GM12801 (cell line): ENCODE data around the gene NRXN3.

Experiments used
- CTCF ChIP-seq: IDR thresholded peaks from one replicate; pipeline ENCODE4 v1.5.1; 2011; ENCODE audit warnings: control low read depth; ENCODE audit not compliant: insufficient read length; ENCODE audit errors: extremely low read depth

The NRXN3 gene

DNA sequence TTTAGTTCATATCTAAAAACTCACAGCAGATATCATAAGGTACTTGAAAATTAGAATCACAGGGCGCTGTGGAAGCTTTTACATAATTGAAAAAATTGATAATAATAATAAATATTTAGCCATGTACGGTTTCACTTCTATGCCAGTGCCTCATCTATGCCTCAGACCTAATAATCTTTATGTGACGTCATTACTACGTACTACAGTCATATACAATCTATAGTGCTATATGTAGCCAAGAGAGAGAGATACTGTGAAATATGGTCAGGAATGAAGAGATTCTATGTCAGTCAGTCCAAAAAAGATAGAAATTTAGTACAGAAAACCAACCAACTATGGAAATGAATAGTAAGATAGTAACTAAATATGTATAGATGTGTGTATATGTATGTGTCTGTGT is 1010.5 kb downstream of the NRXN3 start:
- no peak for TF ChIP-seq CTCF

GRCh38 chr14:79186523-79186922 is 1016.4 kb downstream of the NRXN3 start:
- TF ChIP-seq CTCF = no peak

DNA sequence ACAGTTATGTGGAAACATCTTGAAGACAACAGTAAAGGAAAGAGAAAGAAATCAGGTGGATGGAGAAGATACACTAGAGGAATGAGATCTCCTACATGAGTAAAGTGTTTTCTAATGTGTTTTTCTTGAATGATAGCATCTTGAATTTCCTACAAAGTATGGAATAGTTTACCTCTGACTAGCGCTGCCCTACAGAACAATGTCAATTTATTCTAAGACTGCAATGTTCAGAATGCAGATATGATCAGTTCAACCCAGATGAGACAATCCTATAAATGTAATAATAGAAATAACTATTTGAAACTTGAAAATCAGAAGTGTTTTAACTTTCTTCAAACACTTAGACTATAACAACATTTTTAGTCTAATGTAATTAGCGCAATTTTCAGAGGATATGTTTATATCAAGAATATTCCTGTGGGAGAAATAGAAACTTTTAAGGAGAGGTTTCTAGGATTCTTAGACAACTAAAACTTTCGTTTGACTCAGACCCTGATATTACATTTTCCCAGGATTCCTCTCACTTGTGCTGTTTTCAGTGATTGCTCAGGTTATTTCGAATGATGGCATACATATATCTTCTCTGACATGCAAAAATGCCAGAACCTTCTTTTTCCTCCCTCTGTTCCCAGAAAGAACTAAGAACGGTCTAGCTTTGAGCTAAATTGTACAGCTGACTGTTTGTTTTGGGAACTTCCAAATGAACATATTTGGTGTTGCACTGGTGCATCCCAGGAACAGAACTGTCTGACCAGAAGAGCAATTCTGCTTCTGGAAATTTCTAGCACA is 1023.7 kb downstream of the NRXN3 start:
- no peak for TF ChIP-seq CTCF

DNA sequence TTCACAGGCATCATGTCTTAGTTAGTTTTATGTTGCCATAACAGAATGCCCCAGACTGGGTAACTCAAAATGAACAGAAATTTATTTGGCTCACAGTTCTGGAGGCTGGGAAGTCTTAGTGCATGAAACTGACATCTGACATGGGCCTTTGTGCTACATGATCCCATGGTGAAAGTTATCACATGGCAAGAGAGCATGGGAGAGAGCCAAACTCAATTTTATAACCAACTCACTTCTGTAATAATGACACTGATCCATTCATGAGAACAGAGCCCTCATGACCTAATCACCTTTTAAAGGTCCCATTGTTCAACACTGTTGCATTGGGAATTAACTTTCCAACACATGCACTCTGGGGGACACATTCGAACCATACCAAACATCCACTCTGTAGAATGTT is 1026.0 kb downstream of the NRXN3 start:
- TF ChIP-seq CTCF = no peak

GRCh38 chr14:79197516-79197915 is 1027.3 kb downstream of the NRXN3 start:
- no peak for TF ChIP-seq CTCF

DNA sequence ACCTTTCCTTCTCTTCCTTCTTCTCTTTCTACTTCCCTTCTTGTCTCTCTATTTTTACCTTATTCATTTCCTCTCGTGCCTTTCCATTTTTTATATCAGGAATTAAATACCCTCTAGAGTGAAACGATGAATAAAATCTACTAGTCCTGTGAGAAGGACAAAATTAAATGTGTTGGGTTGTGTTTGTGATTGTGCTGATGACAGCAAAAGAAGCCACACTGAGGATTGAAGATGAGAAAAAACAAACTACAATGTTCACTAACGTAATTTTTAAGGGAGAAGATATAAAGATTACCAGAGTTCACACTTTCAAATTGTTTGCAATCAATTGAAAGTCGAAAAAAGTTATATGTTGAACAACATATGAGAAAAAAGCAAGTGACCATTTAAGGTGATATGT is 1029.0 kb downstream of the NRXN3 start:
- no peak for TF ChIP-seq CTCF

DNA sequence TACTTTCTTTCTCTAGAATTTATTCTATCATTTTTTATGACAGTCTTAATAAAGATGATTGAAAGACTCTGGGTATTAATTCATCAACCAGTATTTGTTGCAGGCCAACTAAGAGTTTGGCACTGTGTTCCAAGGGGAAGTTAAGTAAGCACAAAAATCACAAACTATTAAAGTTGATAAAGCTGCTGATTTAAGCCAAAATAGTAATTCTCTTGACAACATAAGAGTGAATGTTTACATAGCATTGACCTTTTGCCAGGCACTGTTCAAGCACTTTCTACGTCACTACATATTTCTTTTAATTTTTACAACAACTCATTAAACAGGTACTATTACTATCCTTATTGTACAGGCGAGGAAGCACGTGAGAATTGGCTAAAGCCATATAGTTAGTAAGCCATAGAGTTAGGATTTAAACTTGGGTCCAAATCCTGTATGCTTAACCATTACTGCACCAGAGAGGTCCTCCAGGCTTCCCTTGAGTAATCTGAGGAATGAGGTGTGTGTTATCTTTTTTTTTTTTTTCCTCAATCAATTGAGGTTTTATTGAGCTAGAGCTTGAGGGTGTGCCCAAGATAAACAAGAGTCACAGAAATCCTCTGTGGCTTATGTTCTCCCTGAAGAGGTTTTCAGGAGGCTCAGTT is 1031.5 kb downstream of the NRXN3 start:
- no peak for TF ChIP-seq CTCF
